Right atrium auricular region (tissue), 2 donors: ENCODE results near the gene CPEB2. TPM values are rescaled to one million over a fixed set of nuclear protein-coding genes. Genes with fewer than 3 reads are reported as not detected.

Experiments
- DNase-seq: peaks from one replicate; pipeline ENCODE4 v3.0.0-alpha.2; 2019; ENCODE audit warnings: low spot score
- H3K27ac ChIP-seq, 2 donors: fragments of 200-600 bp; sonication (generic); 1 replicate in 1 of 2; 2 replicates in 1 of 2; pipeline ENCODE4 v1.5.1; 2016 to 2019
- H3K27me3 ChIP-seq, 2 donors: fragments of 200-600 bp; sonication (generic); one replicate each; pipeline versions ENCODE4 v1.5.1 to v1.6.0; 2017 to 2019
- H3K36me3 ChIP-seq: fragments of 200-600 bp; sonication (generic); one replicate; pipeline ENCODE4 v1.5.1; 2016
- H3K4me1 ChIP-seq, 2 donors: fragments of 200-600 bp; sonication (generic); one replicate each; pipeline versions ENCODE4 v1.5.1 to v1.6.0; 2017 to 2019
- H3K4me3 ChIP-seq, 2 donors: fragments of 200-600 bp; sonication (generic); 1 replicate in 1 of 2; 2 replicates in 1 of 2; pipeline ENCODE4 v1.5.1; 2017 to 2019; ENCODE audit warnings: mild to moderate bottlenecking in 1 of 2, moderate library complexity in 1 of 2
- H3K9me3 ChIP-seq, 2 donors: fragments of 200-600 bp; sonication (generic); one replicate each; pipeline ENCODE4 v1.5.1; 2019
- total RNA-seq, 2 donors: library from RNA; depleted of rRNA; stranded (reverse); fragments of >200 nt; gene quantifications; one replicate each; pipeline ENCODE4 v1.1.0, GENCODE V29; 2016
- TF ChIP-seq, protein P1 (sequence below), 2 donors: fragments of 200-600 bp; sonication (generic); IDR thresholded peaks; one replicate each; pipeline ENCODE4 v1.5.1; 2019; ENCODE audit warnings: antibody characterized with exemption in 2 of 2

The CPEB2 gene
- total RNA-seq, 2 donors from 2014 or later: 8.6 to 11.6 TPM

- Histone ChIP-seq H3K4me1 (peaks cover 0 to 21% of the 10 kb centered on the region in 2 donors), H3K9me3 (no peaks in the 10 kb centered on the region), H3K27ac (no peak overlapping the region), H3K36me3 (no peaks in the 10 kb centered on the region), H3K4me3 (no peak overlapping the region), H3K27me3 (no peaks in the 10 kb centered on the region)
- TF ChIP-seq, protein P1, sequence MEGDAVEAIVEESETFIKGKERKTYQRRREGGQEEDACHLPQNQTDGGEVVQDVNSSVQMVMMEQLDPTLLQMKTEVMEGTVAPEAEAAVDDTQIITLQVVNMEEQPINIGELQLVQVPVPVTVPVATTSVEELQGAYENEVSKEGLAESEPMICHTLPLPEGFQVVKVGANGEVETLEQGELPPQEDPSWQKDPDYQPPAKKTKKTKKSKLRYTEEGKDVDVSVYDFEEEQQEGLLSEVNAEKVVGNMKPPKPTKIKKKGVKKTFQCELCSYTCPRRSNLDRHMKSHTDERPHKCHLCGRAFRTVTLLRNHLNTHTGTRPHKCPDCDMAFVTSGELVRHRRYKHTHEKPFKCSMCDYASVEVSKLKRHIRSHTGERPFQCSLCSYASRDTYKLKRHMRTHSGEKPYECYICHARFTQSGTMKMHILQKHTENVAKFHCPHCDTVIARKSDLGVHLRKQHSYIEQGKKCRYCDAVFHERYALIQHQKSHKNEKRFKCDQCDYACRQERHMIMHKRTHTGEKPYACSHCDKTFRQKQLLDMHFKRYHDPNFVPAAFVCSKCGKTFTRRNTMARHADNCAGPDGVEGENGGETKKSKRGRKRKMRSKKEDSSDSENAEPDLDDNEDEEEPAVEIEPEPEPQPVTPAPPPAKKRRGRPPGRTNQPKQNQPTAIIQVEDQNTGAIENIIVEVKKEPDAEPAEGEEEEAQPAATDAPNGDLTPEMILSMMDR (IDR thresholded peaks at IDR 0.05): no peak
- DNase-seq: no peak
Measured at GRCh38 chr4:15027921-15028435, 25.7 kb downstream of the CPEB2 start.

DNA sequence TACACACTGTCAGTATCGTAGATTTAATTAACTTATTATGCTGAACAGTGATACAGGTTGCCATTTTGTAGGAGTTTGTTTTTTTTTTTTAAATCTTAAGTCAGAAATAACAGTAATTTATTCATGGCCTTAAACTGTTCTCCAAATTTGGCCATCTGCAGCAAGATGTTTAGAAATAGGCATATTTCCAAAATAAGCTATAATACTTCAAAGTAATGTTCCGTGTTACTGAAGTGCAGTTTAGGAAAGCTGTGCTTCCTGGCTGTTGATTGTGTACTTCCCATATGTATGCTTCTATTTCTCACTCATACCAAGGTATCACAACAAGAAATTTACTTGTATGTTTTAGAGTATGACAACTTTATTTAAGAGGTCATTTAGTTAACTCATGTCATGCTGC, 28.9 kb downstream of the CPEB2 start:
- Histone ChIP-seq H3K27me3 (no peaks in the 10 kb centered on the region), H3K27ac (no peak overlapping the region), H3K4me3 (no peak overlapping the region), H3K36me3 (no peaks in the 10 kb centered on the region), H3K4me1 (peaks cover 0 to 39% of the 10 kb centered on the region in 2 donors), H3K9me3 (no peaks in the 10 kb centered on the region)
- TF ChIP-seq, protein P1 (IDR thresholded peaks at IDR 0.05): no peak
- no peak for DNase-seq

GRCh38 chr4:15031993-15032675, 29.9 kb downstream of the CPEB2 start:
- DNase-seq: no peak
- no peaks in the 10 kb centered on the region for H3K27me3 ChIP-seq
- TF ChIP-seq, protein P1 (IDR thresholded peaks at IDR 0.05): no peak
- H3K36me3 ChIP-seq: no peaks in the 10 kb centered on the region
- no peak overlapping the region for H3K4me3 ChIP-seq
- H3K27ac ChIP-seq: no peak overlapping the region
- peaks cover 0 to 39% of the 10 kb centered on the region in 2 donors for H3K4me1 ChIP-seq
- no peaks in the 10 kb centered on the region for H3K9me3 ChIP-seq

DNA sequence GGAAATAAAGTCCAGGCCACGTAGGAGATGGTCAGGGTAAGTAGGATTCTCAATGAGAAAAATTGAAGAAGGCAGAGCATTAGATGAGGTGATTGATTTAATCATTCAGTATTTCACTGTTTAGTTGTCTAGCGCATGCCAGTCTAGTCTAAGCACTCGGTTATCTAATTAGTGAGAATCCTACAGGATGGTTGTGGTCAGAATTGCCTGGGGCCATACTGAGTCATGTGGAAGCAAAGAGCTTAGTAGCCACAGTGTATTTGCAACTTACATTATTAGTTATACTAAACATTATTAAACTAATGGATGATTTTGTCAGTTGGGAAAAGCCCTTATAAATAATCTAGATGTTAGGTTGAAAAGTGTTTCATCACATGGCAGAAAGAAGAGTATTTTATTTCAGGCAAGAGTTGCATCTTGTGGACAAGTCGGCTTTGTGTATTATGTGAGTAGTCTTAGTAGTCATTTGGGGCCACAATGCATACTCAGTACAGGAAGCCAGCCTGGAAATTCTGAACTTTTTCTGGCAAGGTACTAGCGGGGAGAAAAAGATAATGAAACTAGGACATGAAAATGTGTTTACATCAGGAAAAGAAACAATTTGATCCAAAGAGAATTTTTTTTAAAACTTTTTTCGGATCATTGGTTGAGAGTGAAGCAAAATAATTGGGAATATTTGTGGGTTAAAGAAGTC, 31.9 kb downstream of the CPEB2 start:
- no peaks in the 10 kb centered on the region for H3K27me3 ChIP-seq
- no peak overlapping the region for H3K27ac ChIP-seq
- DNase-seq: no peak
- no peaks in the 10 kb centered on the region for H3K36me3 ChIP-seq
- peak overlapping the region in 1 of 2 donors; percentile 3 for H3K4me3 ChIP-seq
- H3K9me3 ChIP-seq: no peaks in the 10 kb centered on the region
- peaks cover 0 to 39% of the 10 kb centered on the region in 2 donors for H3K4me1 ChIP-seq
- TF ChIP-seq, protein P1 (IDR thresholded peaks at IDR 0.05): no peak

DNA sequence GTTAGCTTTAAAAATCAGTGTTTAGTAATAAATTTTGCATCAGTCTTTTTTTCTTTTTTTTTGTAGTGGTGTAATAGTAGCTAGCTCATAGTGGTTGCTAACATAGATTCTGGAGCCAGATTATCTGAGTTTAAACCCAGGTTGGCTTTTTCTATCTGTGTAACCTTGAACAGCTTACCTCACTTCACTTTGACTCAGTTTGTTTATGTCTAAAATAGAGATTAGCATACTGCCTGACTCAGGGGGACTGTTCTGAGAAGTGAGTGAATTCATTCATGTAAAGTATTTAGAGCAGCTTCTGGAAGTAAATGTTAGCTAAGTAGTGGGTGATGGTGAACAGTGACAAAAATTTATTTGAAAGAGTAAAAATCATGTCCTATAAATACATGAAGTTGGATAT, 32.9 kb downstream of the CPEB2 start:
- Histone ChIP-seq H3K4me3 (no peak overlapping the region), H3K9me3 (no peaks in the 10 kb centered on the region), H3K36me3 (no peaks in the 10 kb centered on the region), H3K27ac (no peak overlapping the region), H3K27me3 (no peaks in the 10 kb centered on the region), H3K4me1 (peaks cover 0 to 39% of the 10 kb centered on the region in 2 donors)
- TF ChIP-seq, protein P1 (IDR thresholded peaks at IDR 0.05): no peak
- DNase-seq: no peak
